ENCODE measurements around the gene DPY19L3.
A peak's percentile ranks its signal among the peaks of the same experiment; 100 is the strongest.

Gene DPY19L3

GRCh38 chr19:32387701-32388392 lies 17.7 kb upstream of the DPY19L3 start:
- DNase-seq (ENCODE audit: low read depth): peak; percentile 66
- H3K4me3 ChIP-seq (ENCODE audit: low read depth, low read length): no peak overlapping the region

- H3K4me3 ChIP-seq (ENCODE audit: low read depth, low read length): no peak overlapping the region
- DNase-seq (ENCODE audit: low read depth): no peak
These were observed 17.1 kb upstream of the DPY19L3 start for GRCh38 chr19:32388393-32388855.

GRCh38 chr19:32392901-32393300 lies 12.7 kb upstream of the DPY19L3 start:
- DNase-seq (ENCODE audit: low read depth): no peak
- no peak overlapping the region for H3K4me3 ChIP-seq (ENCODE audit: low read depth, low read length)

- no peak overlapping the region for H3K4me3 ChIP-seq (ENCODE audit: low read depth, low read length)
- no peak for DNase-seq (ENCODE audit: low read depth)
These were observed 9.4 kb upstream of the DPY19L3 start for GRCh38 chr19:32396046-32396652.

- DNase-seq (ENCODE audit: low read depth): peak; percentile 78
- no peak overlapping the region for H3K4me3 ChIP-seq (ENCODE audit: low read depth, low read length)
These were observed 7.9 kb upstream of the DPY19L3 start for GRCh38 chr19:32397671-32398101.

GRCh38 chr19:32401992-32402391 lies 3.6 kb upstream of the DPY19L3 start:
- DNase-seq (ENCODE audit: low read depth): no peak
- no peak overlapping the region for H3K4me3 ChIP-seq (ENCODE audit: low read depth, low read length)

- H3K4me3 ChIP-seq (ENCODE audit: low read depth, low read length): no peak overlapping the region
- DNase-seq (ENCODE audit: low read depth): no peak
These were observed 2.1 kb upstream of the DPY19L3 start for GRCh38 chr19:32403291-32403995.

GRCh38 chr19:32404213-32404932 lies 1.2 kb upstream of the DPY19L3 start:
- DNase-seq (ENCODE audit: low read depth): no peak
- peak overlapping the region; percentile 82 for H3K4me3 ChIP-seq (ENCODE audit: low read depth, low read length)

- DNase-seq (ENCODE audit: low read depth): no peak
- peak overlapping the region; percentile 82 for H3K4me3 ChIP-seq (ENCODE audit: low read depth, low read length)
These were observed 588 bp upstream of the DPY19L3 start for GRCh38 chr19:32404933-32405430.

- peak overlapping the region; percentile 82 for H3K4me3 ChIP-seq (ENCODE audit: low read depth, low read length)
- DNase-seq (ENCODE audit: low read depth): no peak
These were observed 812 bp downstream of the DPY19L3 start for GRCh38 chr19:32406161-32407003.

GRCh38 chr19:32407004-32407992 lies 1.7 kb downstream of the DPY19L3 start:
- peak; percentile 45 for DNase-seq (ENCODE audit: low read depth)

GRCh38 chr19:32415246-32415645 lies 9.7 kb downstream of the DPY19L3 start:
- no peak for DNase-seq (ENCODE audit: low read depth)
- H3K4me3 ChIP-seq (ENCODE audit: low read depth, low read length): no peak overlapping the region

More at GRCh38 chr19:32407004-32407992, 1.7 kb downstream of the DPY19L3 start:
- peak overlapping the region; percentile 82 for H3K4me3 ChIP-seq (ENCODE audit: low read depth, low read length)

GRCh38 chr19:32415669-32416068 lies 10.1 kb downstream of the DPY19L3 start:
- no peak for DNase-seq (ENCODE audit: low read depth)
- H3K4me3 ChIP-seq (ENCODE audit: low read depth, low read length): no peak overlapping the region

- H3K4me3 ChIP-seq (ENCODE audit: low read depth, low read length): no peak overlapping the region
- no peak for DNase-seq (ENCODE audit: low read depth)
These were observed 11.3 kb downstream of the DPY19L3 start for GRCh38 chr19:32416749-32417456.

- H3K4me3 ChIP-seq (ENCODE audit: low read depth, low read length): no peak overlapping the region
- DNase-seq (ENCODE audit: low read depth): no peak
These were observed 12.6 kb downstream of the DPY19L3 start for GRCh38 chr19:32418155-32418554.

- DNase-seq (ENCODE audit: low read depth): no peak
- H3K4me3 ChIP-seq (ENCODE audit: low read depth, low read length): no peak overlapping the region
These were observed 16.2 kb downstream of the DPY19L3 start for GRCh38 chr19:32421589-32422361.

Data from skeletal muscle cell (primary cell).